Tibial artery (tissue), 4 donors: ENCODE measurements around the gene LOXL4.

Experiments
- DNase-seq, 2 donors: peaks; one replicate each; pipeline ENCODE4 v3.0.0-alpha.2; 2019
- H3K27ac ChIP-seq, 2 donors: fragments of 200-600 bp; sonication (generic) in 1 of 2; 1 replicate in 1 of 2; 2 replicates in 1 of 2; pipeline ENCODE4 v1.5.1; 2018 to 2019; ENCODE audit warnings: mild to moderate bottlenecking in 1 of 2
- H3K27me3 ChIP-seq, 2 donors: fragments of 200-600 bp; sonication (generic) in 1 of 2; one replicate each; pipeline versions ENCODE4 v1.5.1 to v1.6.0; 2016 to 2019
- H3K36me3 ChIP-seq, 3 donors: fragments of 200-600 bp; sonication (generic) in 2 of 3; one replicate each; pipeline ENCODE4 v1.5.1; 2016 to 2019; ENCODE audit warnings: mild to moderate bottlenecking in 2 of 3
- H3K4me1 ChIP-seq, 4 donors: fragments of 200-600 bp; sonication (generic) in 2 of 4; 1 replicate in 3 of 4; 2 replicates in 1 of 4; pipeline ENCODE4 v1.5.1; 2016 to 2019
- H3K4me3 ChIP-seq, 2 donors: fragments of 200-600 bp; sonication (generic) in 1 of 2; 1 replicate in 1 of 2; 2 replicates in 1 of 2; pipeline ENCODE4 v1.5.1; 2018 to 2019; ENCODE audit warnings: mild to moderate bottlenecking in 2 of 2
- H3K9me3 ChIP-seq, 3 donors: fragments of 200-600 bp; sonication (generic) in 1 of 3; one replicate each; pipeline ENCODE4 v1.5.1; 2016 to 2019
- intact Hi-C: fragments of 100-400 bp; cut with DNase I; formaldehyde crosslinking; loops from one replicate; pipeline ENCODE4 v1.15.0; 2023; ENCODE audit warnings: low total_unique reads
- TF ChIP-seq, protein P1 (sequence below), 2 experiments: fragments of 200-600 bp in 1 of 2; fragments of 450-650 bp in 1 of 2; IDR thresholded peaks; one replicate each; pipeline ENCODE4 v1.5.1; 2017 to 2019; ENCODE audit warnings: antibody characterized with exemption in 2 of 2, mild to moderate bottlenecking in 1 of 2, moderate library complexity in 1 of 2

LOXL4 gene

DNA sequence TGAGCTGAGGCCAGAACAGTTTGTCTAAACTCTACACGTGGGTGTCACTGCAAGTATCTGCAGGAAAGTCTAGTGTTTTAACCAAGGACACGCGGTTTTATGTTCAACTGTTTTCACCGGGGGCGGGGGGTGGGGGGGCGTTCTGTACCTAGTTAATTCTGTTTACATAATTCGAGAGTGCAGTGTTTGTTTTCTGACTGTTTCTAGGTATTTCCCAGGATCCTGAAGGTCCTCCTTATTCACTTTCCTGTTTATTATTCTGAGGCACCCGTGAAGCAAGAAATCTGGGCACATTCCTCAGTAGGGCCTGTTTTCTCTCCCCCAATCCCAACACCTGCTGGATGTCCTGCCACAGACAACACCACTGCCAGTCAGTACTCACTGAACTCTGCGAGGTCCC lies 7.6 kb downstream of the LOXL4 start:
- Histone ChIP-seq H3K27ac (no peak overlapping the region), H3K36me3 (peaks cover 0 to 42% (median 0%) of the 10 kb centered on the region in 3 donors), H3K4me1 (peaks cover 0 to 32% (median 20%) of the 10 kb centered on the region in 4 donors), H3K4me3 (no peak overlapping the region), H3K9me3 (no peaks in the 10 kb centered on the region), H3K27me3 (no peaks in the 10 kb centered on the region)
- TF ChIP-seq, protein P1, sequence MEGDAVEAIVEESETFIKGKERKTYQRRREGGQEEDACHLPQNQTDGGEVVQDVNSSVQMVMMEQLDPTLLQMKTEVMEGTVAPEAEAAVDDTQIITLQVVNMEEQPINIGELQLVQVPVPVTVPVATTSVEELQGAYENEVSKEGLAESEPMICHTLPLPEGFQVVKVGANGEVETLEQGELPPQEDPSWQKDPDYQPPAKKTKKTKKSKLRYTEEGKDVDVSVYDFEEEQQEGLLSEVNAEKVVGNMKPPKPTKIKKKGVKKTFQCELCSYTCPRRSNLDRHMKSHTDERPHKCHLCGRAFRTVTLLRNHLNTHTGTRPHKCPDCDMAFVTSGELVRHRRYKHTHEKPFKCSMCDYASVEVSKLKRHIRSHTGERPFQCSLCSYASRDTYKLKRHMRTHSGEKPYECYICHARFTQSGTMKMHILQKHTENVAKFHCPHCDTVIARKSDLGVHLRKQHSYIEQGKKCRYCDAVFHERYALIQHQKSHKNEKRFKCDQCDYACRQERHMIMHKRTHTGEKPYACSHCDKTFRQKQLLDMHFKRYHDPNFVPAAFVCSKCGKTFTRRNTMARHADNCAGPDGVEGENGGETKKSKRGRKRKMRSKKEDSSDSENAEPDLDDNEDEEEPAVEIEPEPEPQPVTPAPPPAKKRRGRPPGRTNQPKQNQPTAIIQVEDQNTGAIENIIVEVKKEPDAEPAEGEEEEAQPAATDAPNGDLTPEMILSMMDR (IDR thresholded peaks at IDR 0.05): no peak
- no peak for DNase-seq
- intact Hi-C loops: loop anchor here (5.0 to 10.0 kb wide), 2 partner anchors 52 to 154 kb away; partner anchors contain the start of gene PYROXD2

DNA sequence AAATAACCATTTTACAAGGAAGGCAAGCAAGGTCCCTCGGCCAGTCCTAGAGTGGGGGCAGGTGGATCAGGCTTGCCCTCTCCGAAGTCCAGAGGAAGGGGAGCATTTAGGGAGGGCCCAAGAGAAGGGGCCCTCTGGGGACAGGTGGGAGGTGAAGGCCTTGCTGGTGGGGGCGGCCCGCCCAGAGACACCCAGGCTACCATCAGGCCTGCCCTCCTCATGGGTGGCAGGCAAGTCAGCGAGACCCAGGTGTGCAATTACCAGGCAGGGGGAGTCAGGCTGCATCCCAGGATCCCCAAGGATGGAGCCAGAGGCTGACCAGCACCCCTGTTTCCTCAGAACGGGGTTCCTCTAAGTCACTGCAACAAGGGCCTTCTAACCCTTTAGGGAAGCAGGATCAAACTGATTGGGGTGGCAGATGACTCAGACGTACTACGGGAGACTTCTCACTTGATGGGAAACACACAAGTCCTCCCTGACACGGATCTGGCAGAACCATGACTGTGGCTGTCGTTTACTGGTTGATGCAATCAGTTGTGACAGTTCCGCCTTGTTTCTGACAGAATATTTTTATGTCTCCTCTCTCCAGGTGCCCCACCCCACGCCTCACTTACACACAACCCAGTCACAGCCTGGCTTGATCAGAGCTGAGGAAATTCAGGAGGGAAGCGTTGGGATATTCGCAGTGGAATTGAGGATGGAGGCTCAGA lies 8.2 kb downstream of the LOXL4 start:
- Histone ChIP-seq H3K27ac (no peak overlapping the region), H3K36me3 (peaks cover 0 to 42% (median 0%) of the 10 kb centered on the region in 3 donors), H3K9me3 (no peaks in the 10 kb centered on the region), H3K27me3 (no peaks in the 10 kb centered on the region), H3K4me3 (no peak overlapping the region), H3K4me1 (peaks cover 0 to 32% (median 20%) of the 10 kb centered on the region in 4 donors)
- TF ChIP-seq, protein P1 (IDR thresholded peaks at IDR 0.05): no peak
- no peak for DNase-seq
- intact Hi-C loops: loop anchor here (5.0 to 10.0 kb wide), 2 partner anchors 53 to 155 kb away; partner anchors contain the start of gene PYROXD2

DNA sequence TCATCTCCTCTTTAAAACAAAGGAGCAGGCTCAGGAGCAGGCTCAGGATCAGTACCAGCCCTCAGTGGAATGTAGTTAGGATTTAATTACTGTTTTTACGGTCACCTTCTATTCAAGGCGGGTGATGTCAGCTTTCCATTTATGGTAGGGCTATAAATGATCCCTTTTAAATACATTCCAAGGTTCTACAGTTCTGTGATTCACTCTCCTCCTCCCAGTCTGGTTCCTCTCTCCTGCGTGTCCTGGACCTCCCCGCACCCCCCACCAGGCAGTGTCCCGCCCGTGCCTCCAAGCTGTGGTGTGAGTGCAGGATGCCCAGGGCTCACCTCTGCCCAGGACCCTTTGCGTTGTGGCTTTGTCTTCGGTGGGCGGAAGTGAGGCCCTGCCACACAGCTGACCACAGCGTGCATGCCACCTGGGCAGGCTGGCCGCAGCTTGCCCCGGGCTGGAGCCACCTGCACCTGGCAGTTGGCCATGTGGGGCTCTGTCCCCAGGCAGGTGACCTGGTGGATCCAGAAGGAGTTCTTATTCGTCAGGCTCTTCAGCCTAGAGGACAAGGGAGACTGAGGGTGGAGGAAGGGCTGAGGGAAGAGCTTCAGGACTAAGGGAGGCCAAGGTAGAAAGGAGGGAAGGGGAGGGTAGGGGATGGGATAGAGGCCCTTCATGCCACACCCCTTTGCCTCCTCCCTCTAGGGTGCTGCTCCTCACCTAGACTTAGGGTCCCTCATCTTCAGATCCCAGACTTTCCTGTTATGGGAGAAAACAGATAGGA lies 9.1 kb downstream of the LOXL4 start:
- no peak for DNase-seq

DNA sequence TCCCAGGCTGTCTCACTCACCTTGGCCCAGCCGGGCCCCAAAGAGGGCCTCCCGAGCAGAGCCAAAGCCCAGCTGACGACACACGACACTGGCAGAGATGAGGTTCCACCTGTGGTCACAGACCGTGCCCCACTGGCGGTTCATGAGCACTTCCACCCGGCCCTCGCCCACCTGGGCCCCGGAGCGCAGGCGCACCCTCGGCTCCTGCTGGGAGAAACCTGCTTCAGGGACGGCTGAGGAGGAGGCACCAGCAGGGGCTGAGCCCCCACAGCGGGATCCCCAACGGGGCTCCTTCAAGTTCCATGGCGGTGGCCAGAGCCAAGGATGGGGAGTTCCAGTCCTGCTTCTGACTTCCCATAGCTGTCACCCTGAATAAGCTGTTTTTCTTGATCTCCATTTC lies 10.0 kb downstream of the LOXL4 start:
- H3K36me3 ChIP-seq: peaks cover 0 to 50% (median 0%) of the 10 kb centered on the region in 3 donors
- no peak for DNase-seq
- H3K4me1 ChIP-seq: peaks cover 0 to 31% (median 20%) of the 10 kb centered on the region in 4 donors
- H3K27me3 ChIP-seq: no peaks in the 10 kb centered on the region
- H3K27ac ChIP-seq: no peak overlapping the region
- H3K4me3 ChIP-seq: no peak overlapping the region
- intact Hi-C loops: no loop called here
- no peaks in the 10 kb centered on the region for H3K9me3 ChIP-seq
- TF ChIP-seq, protein P1 (IDR thresholded peaks at IDR 0.05): no peak

More for the DNA sequence above, 9.1 kb downstream of the LOXL4 start:
- Histone ChIP-seq H3K27me3 (no peaks in the 10 kb centered on the region), H3K4me3 (no peak overlapping the region), H3K9me3 (no peaks in the 10 kb centered on the region), H3K4me1 (peaks cover 0 to 32% (median 20%) of the 10 kb centered on the region in 4 donors), H3K36me3 (peaks cover 0 to 42% (median 0%) of the 10 kb centered on the region in 3 donors), H3K27ac (no peak overlapping the region)
- intact Hi-C loops: no loop called here
- TF ChIP-seq, protein P1 (IDR thresholded peaks at IDR 0.05): no peak

DNA sequence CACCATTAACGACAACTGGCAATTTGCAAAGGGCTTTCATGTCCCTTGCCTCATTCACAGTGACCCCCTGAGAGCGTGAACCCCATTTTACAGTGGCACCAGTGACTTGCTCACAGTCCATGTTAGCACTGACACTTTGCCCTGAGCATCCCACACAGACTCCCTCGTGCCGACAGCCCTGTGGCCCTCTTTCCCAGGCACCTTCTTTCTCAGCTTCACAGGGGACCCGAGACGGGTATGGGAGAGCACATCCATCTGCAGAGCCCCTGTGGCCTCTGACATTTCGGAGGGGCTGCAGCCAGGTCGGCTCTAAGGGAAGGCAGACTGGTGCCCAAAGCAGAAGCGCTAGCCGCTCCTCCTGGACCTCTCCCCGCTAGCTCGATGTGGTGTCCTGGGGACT lies 10.8 kb downstream of the LOXL4 start:
- Histone ChIP-seq H3K4me1 (peaks cover 0 to 25% (median 15%) of the 10 kb centered on the region in 4 donors), H3K27ac (no peak overlapping the region), H3K27me3 (no peaks in the 10 kb centered on the region), H3K36me3 (peaks cover 0 to 53% (median 4%) of the 10 kb centered on the region in 3 donors), H3K4me3 (no peak overlapping the region), H3K9me3 (no peaks in the 10 kb centered on the region)
- TF ChIP-seq, protein P1 (IDR thresholded peaks at IDR 0.05): no peak
- DNase-seq: no peak
- intact Hi-C loops: no loop called here
